ENCODE data around the gene SLC50A1.

SLC50A1 gene

GRCh38 chr1:155182052-155182550, 46.4 kb downstream of the SLC50A1 start:
- DNase-seq (ENCODE audit: low read depth in 1 of 2, low spot score in 1 of 2), result no peak

- DNase-seq (ENCODE audit: low read depth in 1 of 2, low spot score in 1 of 2), result no peak
These were observed 48.1 kb downstream of the SLC50A1 start for GRCh38 chr1:155183775-155184221.

- DNase-seq (ENCODE audit: low read depth in 1 of 2, low spot score in 1 of 2), result no peak
These were observed 48.7 kb downstream of the SLC50A1 start for GRCh38 chr1:155184351-155184811.

DNA sequence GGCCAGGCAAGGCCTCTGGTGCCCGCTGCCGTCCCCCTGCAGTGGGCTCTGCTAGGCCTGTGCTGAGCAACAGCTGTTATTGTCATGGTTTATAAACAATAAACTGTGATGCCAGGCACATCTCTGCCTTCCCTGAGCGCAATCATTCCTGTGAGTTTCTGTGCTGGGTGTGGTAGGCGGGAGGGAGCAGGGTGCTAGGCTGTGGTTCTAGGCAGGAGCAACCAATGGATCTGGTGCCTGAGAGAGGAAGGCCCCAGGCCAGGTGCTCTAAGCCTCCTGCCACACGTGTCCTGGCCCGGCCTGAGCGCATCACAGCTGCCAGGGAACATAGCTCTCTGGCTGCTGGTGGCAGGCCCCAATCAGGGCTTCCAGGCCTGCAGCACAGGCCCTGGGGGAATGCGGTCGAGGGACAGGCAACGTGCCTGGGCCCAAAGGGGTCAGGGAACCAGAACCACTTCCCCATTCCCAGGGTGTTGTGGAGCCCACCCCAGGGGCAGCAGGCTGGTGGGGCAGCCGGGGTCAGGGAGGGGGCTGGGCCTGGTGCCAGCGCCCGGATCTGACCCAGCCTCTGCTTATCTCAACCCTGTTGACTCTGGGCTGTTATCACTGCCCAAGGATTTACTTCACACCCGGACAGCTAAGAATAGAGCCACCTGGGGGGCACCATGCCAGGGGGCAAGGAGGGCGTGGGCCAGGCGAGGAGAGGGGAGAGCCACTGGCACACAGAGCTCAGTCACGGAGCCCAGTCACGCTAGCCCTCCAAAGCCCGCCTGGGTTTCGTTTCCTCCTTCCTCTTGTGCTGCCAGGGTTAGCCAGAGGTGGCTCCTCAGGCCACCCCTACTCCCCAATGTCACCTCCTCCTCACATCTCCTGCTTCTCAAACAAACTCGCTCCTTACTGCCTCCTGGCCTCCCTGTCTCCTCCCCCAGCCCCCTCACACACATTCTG, 49.5 kb downstream of the SLC50A1 start:
- DNase-seq (ENCODE audit: low read depth in 1 of 2, low spot score in 1 of 2), result no peak

DNA sequence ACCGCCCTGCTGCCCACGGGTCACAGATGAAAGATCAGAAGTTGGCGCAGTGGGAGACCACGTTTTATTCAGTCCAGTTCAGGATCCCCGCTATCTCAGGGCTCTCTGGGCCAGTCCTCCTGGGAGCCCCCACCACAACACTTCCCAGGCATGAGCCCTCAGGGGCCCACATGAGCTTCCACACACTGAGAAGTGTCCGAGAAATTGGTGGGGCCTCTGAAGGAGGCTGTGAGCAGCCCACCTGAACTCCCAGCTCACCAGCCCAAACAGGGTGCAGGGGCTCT, 50.1 kb downstream of the SLC50A1 start:
- no peak for DNase-seq (ENCODE audit: low read depth in 1 of 2, low spot score in 1 of 2)

GRCh38 chr1:155186067-155186793, 50.6 kb downstream of the SLC50A1 start:
- DNase-seq (ENCODE audit: low read depth in 1 of 2, low spot score in 1 of 2), result no peak

- no peak for DNase-seq (ENCODE audit: low read depth in 1 of 2, low spot score in 1 of 2)
These were observed 51.3 kb downstream of the SLC50A1 start for GRCh38 chr1:155186794-155187455.

- no peak for DNase-seq (ENCODE audit: low read depth in 1 of 2, low spot score in 1 of 2)
These were observed 51.8 kb downstream of the SLC50A1 start for GRCh38 chr1:155187456-155187891.

- DNase-seq (ENCODE audit: low read depth in 1 of 2, low spot score in 1 of 2), result no peak
These were observed 52.6 kb downstream of the SLC50A1 start for GRCh38 chr1:155188268-155188667.

Measured in activated T-helper 1 cell treated with anti-CD3 and anti-CD28 coated beads, Interleukin-2, amount 50 U/mL, for 16 hours (primary cell).